ENCODE measurements around the gene LGALS4. TPM values are rescaled to one million over a fixed set of nuclear protein-coding genes. Genes with fewer than 3 reads are reported as not detected.
"Not testable (repeated sequence)": the region's sequence is repeated elsewhere in the genome, so short reads cannot be mapped to it uniquely, and the experiment has no call there.

LGALS4 gene
- total and polyA plus RNA-seq, 7 donors = 0.33 to 9,832 (median 13.2) TPM

DNA sequence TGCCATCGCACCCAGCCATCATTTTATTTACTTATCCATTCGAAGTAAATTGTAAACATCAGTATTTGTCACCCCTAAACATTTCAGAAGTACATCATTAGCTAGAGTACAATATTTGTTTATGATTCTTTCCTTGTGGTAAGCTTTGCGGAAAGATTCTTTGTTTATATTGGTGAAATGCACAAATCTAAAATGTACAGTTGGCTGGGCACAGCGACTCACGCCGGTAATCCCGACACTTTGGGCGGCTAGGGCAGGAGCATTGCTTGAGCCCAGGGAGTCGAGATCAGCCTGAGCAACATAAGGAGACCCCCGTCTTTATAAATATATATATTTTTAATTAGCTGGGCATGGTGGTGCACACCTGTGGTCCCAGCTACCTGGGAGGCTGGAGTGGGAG is 13.6 kb downstream of the LGALS4 start:
- no peak overlapping the region for H3K27ac ChIP-seq
- no peak for TF ChIP-seq POLR2A (IDR thresholded peaks at IDR 0.05)
- no peak for TF ChIP-seq EP300 (IDR thresholded peaks at IDR 0.05)
- TF ChIP-seq POLR2AphosphoS5 (IDR thresholded peaks at IDR 0.05) = no peak
- TF ChIP-seq, protein P1, sequence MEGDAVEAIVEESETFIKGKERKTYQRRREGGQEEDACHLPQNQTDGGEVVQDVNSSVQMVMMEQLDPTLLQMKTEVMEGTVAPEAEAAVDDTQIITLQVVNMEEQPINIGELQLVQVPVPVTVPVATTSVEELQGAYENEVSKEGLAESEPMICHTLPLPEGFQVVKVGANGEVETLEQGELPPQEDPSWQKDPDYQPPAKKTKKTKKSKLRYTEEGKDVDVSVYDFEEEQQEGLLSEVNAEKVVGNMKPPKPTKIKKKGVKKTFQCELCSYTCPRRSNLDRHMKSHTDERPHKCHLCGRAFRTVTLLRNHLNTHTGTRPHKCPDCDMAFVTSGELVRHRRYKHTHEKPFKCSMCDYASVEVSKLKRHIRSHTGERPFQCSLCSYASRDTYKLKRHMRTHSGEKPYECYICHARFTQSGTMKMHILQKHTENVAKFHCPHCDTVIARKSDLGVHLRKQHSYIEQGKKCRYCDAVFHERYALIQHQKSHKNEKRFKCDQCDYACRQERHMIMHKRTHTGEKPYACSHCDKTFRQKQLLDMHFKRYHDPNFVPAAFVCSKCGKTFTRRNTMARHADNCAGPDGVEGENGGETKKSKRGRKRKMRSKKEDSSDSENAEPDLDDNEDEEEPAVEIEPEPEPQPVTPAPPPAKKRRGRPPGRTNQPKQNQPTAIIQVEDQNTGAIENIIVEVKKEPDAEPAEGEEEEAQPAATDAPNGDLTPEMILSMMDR (IDR thresholded peaks at IDR 0.05) = no peak

DNA sequence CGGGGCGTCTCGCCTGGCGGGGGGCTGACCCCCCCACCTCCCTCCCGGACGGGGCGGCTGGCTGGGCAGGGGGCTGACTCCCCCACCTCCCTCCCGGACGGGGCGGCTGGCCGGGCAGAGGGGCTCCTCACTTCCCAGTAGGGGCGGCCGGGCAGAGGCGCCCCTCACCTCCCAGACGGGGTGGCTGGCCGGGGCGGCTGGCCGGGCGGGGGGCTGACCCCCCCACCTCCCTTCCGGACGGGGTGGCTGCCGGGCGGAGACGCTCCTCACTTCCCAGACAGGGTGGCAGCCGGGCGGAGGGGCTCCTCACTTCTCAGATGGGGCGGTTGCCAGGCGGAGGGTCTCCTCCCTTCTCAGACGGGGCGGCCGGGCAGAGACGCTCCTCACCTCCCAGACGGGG is 15.0 kb downstream of the LGALS4 start:
- DNase-seq; H3K27ac ChIP-seq; H3K27me3 ChIP-seq; H3K9me3 ChIP-seq; H3K4me3 ChIP-seq; H3K36me3 ChIP-seq; intact Hi-C loops (cut with DNase I); H3K4me1 ChIP-seq: not testable (repeated sequence)
- WGBS, 2 donors = 92 to 94% methylated on average over 31 to 33 of the region's 33 CpGs

More for the DNA sequence above, 13.6 kb downstream of the LGALS4 start:
- H3K36me3 ChIP-seq = no peaks in the 10 kb centered on the region
- H3K4me3 ChIP-seq = no peak overlapping the region
- no peaks in the 10 kb centered on the region for H3K4me1 ChIP-seq
- no peak for DNase-seq
- H3K27me3 ChIP-seq = no peaks in the 10 kb centered on the region
- WGBS, 2 donors = 82 to 87% methylated on average over 10 of the region's 10 CpGs
- intact Hi-C loops (cut with DNase I) = no loop called here
- H3K9me3 ChIP-seq = no peaks in the 10 kb centered on the region

DNA sequence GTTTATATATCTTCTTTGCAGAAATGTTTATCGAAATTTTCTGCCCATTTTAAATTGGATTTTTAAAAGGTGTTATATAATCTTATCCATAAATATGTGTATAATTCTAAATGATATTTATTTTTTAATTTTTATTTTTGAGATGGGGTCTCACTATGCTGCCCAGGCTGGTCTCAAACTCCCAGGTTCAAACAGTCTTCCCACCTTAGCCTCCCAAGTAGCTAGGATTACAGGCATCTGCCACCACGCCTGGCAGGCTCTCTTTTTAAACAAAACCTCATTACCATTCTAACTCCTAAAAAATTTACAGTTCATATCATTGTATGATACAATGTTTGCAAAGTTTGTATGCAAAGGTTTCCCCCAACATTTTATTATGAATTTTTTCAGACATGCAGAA is 16.6 kb downstream of the LGALS4 start:
- no peak overlapping the region for H3K4me3 ChIP-seq
- DNase-seq = no peak
- WGBS, 2 donors = 67 to 88% methylated on average over 2 of the region's 2 CpGs
- H3K27ac ChIP-seq = no peak overlapping the region
- intact Hi-C loops (cut with DNase I) = no loop called here
- TF ChIP-seq, protein P1 (IDR thresholded peaks at IDR 0.05) = no peak
- TF ChIP-seq POLR2A (IDR thresholded peaks at IDR 0.05) (no peak), EP300 (IDR thresholded peaks at IDR 0.05) (no peak), POLR2AphosphoS5 (IDR thresholded peaks at IDR 0.05) (no peak)
- no peaks in the 10 kb centered on the region for H3K27me3 ChIP-seq
- peaks cover 0 to 8% (median 2%) of the 10 kb centered on the region in 4 donors for H3K4me1 ChIP-seq
- H3K9me3 ChIP-seq = no peaks in the 10 kb centered on the region
- no peaks in the 10 kb centered on the region for H3K36me3 ChIP-seq

DNA sequence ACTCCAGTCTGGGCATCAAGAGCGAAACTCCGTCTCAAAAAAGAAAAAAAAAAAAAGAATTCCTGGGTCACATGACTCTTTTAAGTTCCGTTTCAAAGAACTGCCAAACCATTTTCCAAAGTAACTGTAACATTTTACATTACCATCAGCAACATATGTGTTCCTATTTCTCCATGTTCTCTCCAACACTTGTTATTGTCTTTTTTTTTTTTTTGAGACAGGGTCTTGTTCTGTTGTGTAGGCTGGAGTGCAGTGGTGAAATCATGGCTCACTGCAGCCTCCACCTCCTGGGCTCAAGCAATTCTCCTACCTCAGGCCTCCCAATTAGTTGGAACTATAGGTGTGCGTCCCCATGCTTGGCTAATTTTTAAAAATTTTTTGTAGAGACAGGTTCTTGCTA is 17.2 kb downstream of the LGALS4 start:
- Histone ChIP-seq H3K4me3 (no peak overlapping the region), H3K4me1 (peaks cover 0 to 8% (median 2%) of the 10 kb centered on the region in 4 donors), H3K27me3 (no peaks in the 10 kb centered on the region), H3K36me3 (no peaks in the 10 kb centered on the region), H3K27ac (no peak overlapping the region), H3K9me3 (no peaks in the 10 kb centered on the region)
- intact Hi-C loops (cut with DNase I) = no loop called here
- no peak for DNase-seq
- TF ChIP-seq, protein P1 (IDR thresholded peaks at IDR 0.05) = no peak
- TF ChIP-seq POLR2AphosphoS5 (IDR thresholded peaks at IDR 0.05) = no peak
- TF ChIP-seq EP300 (IDR thresholded peaks at IDR 0.05) = no peak
- TF ChIP-seq POLR2A (IDR thresholded peaks at IDR 0.05) = no peak
- 88 to 94% methylated on average over 4 of the region's 4 CpGs for WGBS, 2 donors

DNA sequence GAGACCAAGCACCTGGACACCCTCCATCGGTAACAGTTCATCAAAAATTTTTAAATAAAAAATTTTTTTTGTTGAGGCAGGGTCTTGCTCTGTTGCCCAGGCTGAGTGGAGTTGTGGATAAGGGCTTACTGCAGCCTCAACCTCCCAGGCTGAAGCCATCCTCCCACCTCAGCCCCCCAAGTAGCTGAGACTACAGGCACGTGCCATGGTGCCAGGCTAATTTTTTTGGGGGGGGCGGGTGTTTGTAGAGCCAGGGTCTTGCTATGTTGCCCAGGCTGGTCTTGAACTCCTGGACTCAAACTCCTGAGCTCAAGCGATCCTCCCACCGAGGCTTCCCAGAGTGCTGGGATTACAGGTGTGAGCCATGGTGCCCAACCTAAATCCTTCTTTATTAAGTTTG is 19.1 kb downstream of the LGALS4 start:
- 94 to 97% methylated on average over 5 of the region's 5 CpGs for WGBS, 2 donors
- no peaks in the 10 kb centered on the region for H3K36me3 ChIP-seq
- no peak for TF ChIP-seq EP300 (IDR thresholded peaks at IDR 0.05)
- TF ChIP-seq POLR2A (IDR thresholded peaks at IDR 0.05) = no peak
- TF ChIP-seq, protein P1 (IDR thresholded peaks at IDR 0.05) = no peak
- TF ChIP-seq POLR2AphosphoS5 (IDR thresholded peaks at IDR 0.05) = no peak
- intact Hi-C loops (cut with DNase I) = no loop called here
- no peak overlapping the region for H3K4me3 ChIP-seq
- H3K27me3 ChIP-seq = no peaks in the 10 kb centered on the region
- H3K9me3 ChIP-seq = no peaks in the 10 kb centered on the region
- peaks cover 0 to 8% (median 2%) of the 10 kb centered on the region in 4 donors for H3K4me1 ChIP-seq
- H3K27ac ChIP-seq = no peak overlapping the region
- DNase-seq = peak; percentile 58

Measured in sigmoid colon (tissue), 7 donors.